Colonic mucosa (tissue), 4 donors: Measurements from ENCODE around the gene CCL24. TPM values are rescaled to one million over a fixed set of nuclear protein-coding genes. Genes with fewer than 3 reads are reported as not detected.

Source experiments
- DNase-seq: peaks from one replicate; pipeline ENCODE4 v3.0.0-alpha.2; 2020
- H3K27ac ChIP-seq: fragments of 200-600 bp; one replicate; pipeline ENCODE4 v1.8.0; 2021
- H3K27me3 ChIP-seq: fragments of 200-600 bp; one replicate; pipeline ENCODE4 v1.8.0; 2021
- H3K36me3 ChIP-seq: fragments of 200-600 bp; one replicate; pipeline ENCODE4 v1.8.0; 2021
- H3K4me1 ChIP-seq: fragments of 200-600 bp; one replicate; pipeline ENCODE4 v1.8.0; 2021; ENCODE audit warnings: mild to moderate bottlenecking
- H3K4me3 ChIP-seq: fragments of 200-600 bp; one replicate; pipeline ENCODE4 v1.8.0; 2021
- H3K9ac ChIP-seq, 2 donors: one replicate each; pipeline ENCODE4 v1.7.0; 2013; ENCODE audit warnings: control low read depth in 2 of 2, low read depth in 2 of 2, low read length in 2 of 2
- H3K9me3 ChIP-seq: fragments of 200-600 bp; one replicate; pipeline ENCODE4 v1.8.0; 2021
- CTCF ChIP-seq: fragments of 200-600 bp; IDR thresholded peaks from one replicate; pipeline ENCODE4 v1.8.0; 2022; ENCODE audit warnings: antibody characterized with exemption, mild to moderate bottlenecking
- intact Hi-C: fragments of 100-400 bp; cut with DNase I; formaldehyde crosslinking; loops from one replicate; pipeline ENCODE4 v1.14.1; 2022
- total RNA-seq, 2 donors: library from RNA; stranded (reverse); fragmentation: NEBNext Ultra II Directional in 1 of 2; extraction: Animal tissue kit (Norgen Biotek cat#: 25700) in 1 of 2; gene quantifications; one replicate each; pipeline ENCODE4 v1.2.1, GENCODE V29; 2021
- donor health status: healthy.
- donor health status: DM: no; HTN: no; CAD: no.
- donor health status: DM: no; HTN: no; CAD: no.

Gene CCL24
- total RNA-seq, 2 donors from 2014 or later = 15.7 to 18.4 TPM

GRCh38 chr7:75809396-75809795 is 4.2 kb downstream of the CCL24 start:
- no peak overlapping the region for H3K27ac ChIP-seq
- H3K4me1 ChIP-seq = no peaks in the 10 kb centered on the region
- no peaks in the 10 kb centered on the region for H3K36me3 ChIP-seq
- H3K4me3 ChIP-seq = no peak overlapping the region
- no peaks in the 10 kb centered on the region for H3K27me3 ChIP-seq
- TF ChIP-seq CTCF = no peak
- no peak overlapping the region for H3K9ac ChIP-seq
- intact Hi-C loops = no loop called here
- DNase-seq = no peak
- no peaks in the 10 kb centered on the region for H3K9me3 ChIP-seq

- H3K9ac ChIP-seq = no peak overlapping the region
- no peaks in the 10 kb centered on the region for H3K36me3 ChIP-seq
- H3K4me3 ChIP-seq = no peak overlapping the region
- intact Hi-C loops = no loop called here
- DNase-seq = no peak
- no peaks in the 10 kb centered on the region for H3K27me3 ChIP-seq
- H3K4me1 ChIP-seq = no peaks in the 10 kb centered on the region
- no peak for TF ChIP-seq CTCF
- no peaks in the 10 kb centered on the region for H3K9me3 ChIP-seq
- H3K27ac ChIP-seq = no peak overlapping the region
Measured at GRCh38 chr7:75808106-75808505, 5.5 kb downstream of the CCL24 start.

- intact Hi-C loops = no loop called here
- H3K36me3 ChIP-seq = no peaks in the 10 kb centered on the region
Measured at GRCh38 chr7:75807452-75807851, 6.2 kb downstream of the CCL24 start.

GRCh38 chr7:75806560-75807307 is 6.9 kb downstream of the CCL24 start:
- DNase-seq = no peak
- no peaks in the 10 kb centered on the region for H3K36me3 ChIP-seq
- H3K27ac ChIP-seq = no peak overlapping the region
- no peak for TF ChIP-seq CTCF
- no peaks in the 10 kb centered on the region for H3K9me3 ChIP-seq
- no peaks in the 10 kb centered on the region for H3K27me3 ChIP-seq
- intact Hi-C loops = no loop called here
- H3K4me3 ChIP-seq = no peak overlapping the region
- no peaks in the 10 kb centered on the region for H3K4me1 ChIP-seq
- no peak overlapping the region for H3K9ac ChIP-seq

More at GRCh38 chr7:75807452-75807851, 6.2 kb downstream of the CCL24 start:
- no peak overlapping the region for H3K9ac ChIP-seq
- H3K4me1 ChIP-seq = no peaks in the 10 kb centered on the region
- H3K27ac ChIP-seq = no peak overlapping the region
- H3K4me3 ChIP-seq = no peak overlapping the region
- H3K27me3 ChIP-seq = no peaks in the 10 kb centered on the region
- DNase-seq = no peak
- H3K9me3 ChIP-seq = no peaks in the 10 kb centered on the region
- TF ChIP-seq CTCF = no peak

GRCh38 chr7:75804705-75805104 is 8.9 kb downstream of the CCL24 start:
- intact Hi-C loops = no loop called here
- H3K4me1 ChIP-seq = no peaks in the 10 kb centered on the region
- H3K4me3 ChIP-seq = no peak overlapping the region
- TF ChIP-seq CTCF = no peak
- no peaks in the 10 kb centered on the region for H3K27me3 ChIP-seq
- DNase-seq = no peak
- no peak overlapping the region for H3K9ac ChIP-seq
- H3K9me3 ChIP-seq = no peaks in the 10 kb centered on the region
- no peak overlapping the region for H3K27ac ChIP-seq
- H3K36me3 ChIP-seq = no peaks in the 10 kb centered on the region
